Measurements from ENCODE around the gene VEPH1.

The VEPH1 gene

DNA sequence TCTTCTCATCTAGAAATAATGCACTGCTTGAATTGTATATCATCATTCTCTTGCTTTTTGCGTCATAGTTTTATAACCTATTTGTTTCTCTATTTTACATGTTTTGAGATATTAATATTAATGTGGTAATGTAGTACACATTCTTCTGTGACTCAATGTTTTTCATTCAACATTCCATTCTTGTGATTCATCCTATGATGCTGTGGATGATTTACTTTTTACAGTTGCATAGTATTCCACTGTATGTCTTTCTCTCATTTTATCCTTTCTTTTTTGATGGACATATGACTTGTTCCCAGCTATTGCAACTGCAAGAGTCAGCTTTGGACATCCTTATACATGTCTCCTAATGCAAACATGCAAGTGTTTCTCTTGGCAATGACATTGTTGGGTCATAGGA lies 20.6 kb upstream of the VEPH1 start:
- no peak for DNase-seq

DNA sequence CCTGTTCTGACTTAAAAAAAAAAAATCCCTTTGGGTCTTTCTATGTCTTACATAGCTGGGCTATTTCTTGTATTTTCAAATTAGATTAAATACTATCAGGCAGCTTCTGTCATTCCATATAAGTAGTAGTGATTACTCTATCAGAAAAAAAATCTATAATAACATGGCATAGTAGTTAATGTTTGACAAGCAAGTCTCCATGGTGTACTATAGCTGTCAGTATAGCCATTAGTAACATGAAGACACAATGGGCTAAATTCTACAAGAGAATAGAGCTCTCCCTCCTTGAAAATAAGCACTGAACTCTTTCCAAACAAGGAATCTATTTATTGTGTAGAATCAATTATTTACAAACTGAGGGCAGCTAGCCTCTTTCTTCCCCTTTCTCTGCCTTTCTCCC lies 19.4 kb upstream of the VEPH1 start:
- no peak for DNase-seq

GRCh38 chr3:157520485-157521150 lies 17.4 kb upstream of the VEPH1 start:
- DNase-seq, result no peak

DNA sequence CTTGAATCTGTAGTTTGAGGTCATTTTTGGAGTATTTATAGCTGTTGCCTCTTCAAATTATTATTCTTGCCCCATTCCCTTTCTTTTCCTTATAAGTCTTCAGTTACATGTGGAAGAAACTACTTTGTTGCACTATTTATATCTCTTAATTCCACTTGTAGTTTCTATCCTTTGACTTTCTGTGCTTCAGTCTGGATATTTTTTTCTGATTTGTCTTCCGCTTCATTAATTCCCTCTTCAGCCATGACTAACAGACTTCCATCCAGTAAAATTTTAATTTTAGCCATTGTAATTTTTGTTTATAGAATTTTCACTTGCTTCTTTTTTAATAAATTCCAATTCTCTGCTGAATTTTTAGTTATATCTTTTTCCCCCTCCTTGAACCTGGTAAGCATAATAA lies 15.7 kb upstream of the VEPH1 start:
- DNase-seq, result no peak

DNA sequence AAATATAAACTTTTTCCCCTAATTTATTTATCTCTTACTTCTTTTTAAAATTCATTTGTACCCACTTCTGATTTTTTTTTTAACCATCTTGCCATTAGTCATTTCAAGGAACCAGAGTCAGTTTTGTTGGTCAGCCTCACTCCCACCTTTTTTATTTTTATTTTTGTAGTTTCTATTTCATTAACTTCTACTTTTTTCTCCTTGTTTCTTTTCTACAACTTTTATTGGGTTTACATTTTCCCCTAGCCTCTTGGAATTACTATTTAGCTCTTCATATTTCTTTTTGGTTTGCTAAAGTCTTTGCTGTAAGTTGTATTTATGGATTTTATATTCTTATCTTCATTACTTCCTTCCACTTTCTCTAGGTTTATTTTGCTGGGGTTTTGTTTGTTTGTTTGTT lies 13.7 kb upstream of the VEPH1 start:
- no peak for DNase-seq

GRCh38 chr3:157515398-157515797 lies 12.2 kb upstream of the VEPH1 start:
- DNase-seq, result no peak

DNA sequence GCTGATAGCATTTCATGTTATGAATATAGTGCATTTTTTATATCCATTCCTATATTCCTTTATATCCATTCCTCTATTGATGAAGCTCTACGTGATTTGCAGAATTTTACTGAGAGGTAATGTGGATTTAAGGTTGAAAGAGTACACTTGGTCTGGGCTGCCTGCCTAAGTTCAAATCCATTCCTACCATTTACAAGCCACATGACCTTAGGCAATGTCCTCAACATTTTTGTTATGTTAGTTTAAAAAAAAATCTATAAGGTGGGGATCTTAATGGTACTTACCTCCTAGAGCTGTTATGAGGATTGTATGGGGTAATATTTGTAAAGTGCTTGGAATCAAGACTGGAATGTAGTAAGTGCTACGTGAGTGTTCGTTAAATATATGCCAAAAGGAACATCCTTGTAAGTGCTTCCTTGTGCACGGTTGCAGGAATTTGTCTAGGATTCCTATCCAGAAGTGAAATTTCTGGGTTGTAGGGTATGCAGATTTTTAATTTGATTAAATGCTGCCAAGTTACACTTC lies 11.2 kb upstream of the VEPH1 start:
- no peak for DNase-seq

- DNase-seq, result no peak
Measured at GRCh38 chr3:157513585-157513984, 10.4 kb upstream of the VEPH1 start.

DNA sequence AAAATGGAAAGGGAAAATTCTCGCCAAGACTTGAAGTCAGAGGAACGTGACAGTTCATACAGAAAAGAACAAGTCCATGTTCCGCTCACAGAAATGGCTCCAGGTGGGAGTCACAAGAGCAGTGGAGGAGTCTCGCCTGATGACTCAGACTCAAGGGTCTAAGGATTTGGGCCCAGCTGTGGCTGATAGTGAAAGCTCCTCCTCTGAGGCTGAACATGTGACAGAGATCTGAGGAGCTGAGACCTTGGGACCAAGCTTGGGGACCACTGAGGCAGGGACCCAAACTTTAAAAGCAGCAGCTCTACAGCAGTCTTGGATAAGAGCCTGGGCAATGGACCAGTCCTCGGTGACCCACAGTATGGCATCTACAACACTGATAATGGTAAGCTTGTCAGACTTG lies 9.3 kb upstream of the VEPH1 start:
- DNase-seq, result no peak

DNA sequence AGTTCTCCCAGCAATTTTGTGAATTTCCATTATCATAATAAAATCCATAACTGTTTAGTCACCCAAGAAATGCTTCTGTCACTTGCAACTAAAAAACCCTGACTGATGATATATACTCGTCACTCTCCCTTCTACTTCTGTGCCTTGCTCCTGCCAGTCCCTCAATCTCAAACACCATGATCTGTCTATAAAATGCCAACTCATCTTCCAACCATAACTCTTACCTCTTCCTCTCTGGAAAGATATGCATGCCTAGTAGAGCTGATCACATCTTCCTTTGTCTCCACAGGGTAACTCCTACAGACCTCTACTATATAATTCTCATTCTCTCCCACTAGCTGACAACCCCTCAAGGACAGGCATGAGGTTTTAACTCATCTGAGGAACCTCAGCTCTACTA lies 5.2 kb upstream of the VEPH1 start:
- no peak for DNase-seq

DNA sequence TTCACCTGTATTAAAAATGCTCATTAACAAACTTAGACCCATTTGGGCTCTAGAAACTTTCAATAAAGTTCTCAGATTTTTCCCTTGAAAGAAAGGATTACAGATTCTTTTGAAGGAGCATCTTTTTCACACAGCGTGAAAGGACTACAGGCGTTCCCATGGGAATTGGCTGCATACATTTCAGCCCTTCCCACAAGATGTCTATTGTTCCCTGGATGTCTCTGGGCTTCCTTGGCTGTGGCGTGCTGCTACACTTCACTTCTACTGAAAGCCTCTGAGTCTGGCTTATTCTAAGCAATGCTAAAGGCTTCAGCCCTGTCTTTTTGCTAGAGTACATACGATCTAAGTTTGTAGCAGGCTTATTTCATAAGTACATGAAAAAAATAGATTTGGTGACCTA lies 1.4 kb downstream of the VEPH1 start:
- peak; percentile 34 for DNase-seq

- DNase-seq, result no peak
Measured at GRCh38 chr3:157500232-157500631, 3.0 kb downstream of the VEPH1 start.

GRCh38 chr3:157499342-157499963 lies 3.8 kb downstream of the VEPH1 start:
- DNase-seq, result no peak

- no peak for DNase-seq
Measured at GRCh38 chr3:157498371-157498770, 4.8 kb downstream of the VEPH1 start.

DNA sequence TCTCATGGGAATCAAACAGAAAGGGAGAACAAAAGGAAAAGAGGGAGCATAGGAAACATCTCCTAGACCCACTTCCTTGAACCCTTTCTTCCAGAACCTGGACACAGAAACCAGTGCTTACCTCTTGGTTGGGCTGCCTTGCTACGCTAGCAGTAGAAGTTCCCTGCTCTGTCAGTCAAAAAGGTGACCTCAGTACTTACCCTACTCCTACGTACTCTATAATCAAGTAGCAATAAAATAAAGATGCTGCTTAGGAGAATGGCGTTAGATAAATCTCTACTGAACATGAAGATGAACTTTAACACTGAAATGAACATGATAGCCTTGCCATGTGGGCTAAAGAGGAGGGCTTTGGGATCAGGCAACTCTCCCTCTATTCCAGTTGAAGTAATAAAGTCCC lies 7.4 kb downstream of the VEPH1 start:
- no peak for DNase-seq

DNA sequence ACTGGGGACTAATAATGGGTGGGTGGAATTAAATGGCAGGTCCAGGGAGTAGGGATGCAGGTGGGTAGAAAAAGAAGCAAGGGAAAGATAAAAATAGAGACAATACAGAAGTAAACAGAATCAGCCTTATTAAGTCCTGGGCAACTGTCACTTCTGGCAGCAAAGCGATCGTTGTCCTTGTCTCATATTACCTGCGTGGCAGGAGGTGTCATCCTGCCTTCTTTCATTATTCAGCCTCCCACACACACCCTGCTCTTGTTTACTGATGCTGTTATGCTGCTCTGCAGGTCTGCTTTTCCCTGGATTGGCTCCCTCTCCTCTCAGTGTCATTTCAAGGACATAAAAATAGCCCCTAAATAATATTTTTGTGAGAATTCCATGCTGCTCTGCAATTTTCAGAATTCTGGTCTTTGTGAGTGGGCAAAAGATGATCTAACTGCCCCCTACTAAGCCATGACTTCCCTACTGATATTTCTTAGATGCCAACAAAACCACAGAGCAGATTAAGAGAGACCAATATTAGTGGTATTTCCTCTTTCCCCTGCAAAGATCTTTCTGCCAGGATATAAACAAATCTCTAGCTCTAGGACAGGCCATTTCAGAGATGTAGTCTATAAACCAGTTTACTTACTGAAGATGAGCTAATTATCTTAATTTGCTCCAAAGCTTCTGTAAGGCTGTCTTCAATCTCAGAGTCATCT lies 8.5 kb downstream of the VEPH1 start:
- DNase-seq, result peak; percentile 63

- DNase-seq, result peak; percentile 74
Measured at GRCh38 chr3:157493627-157494550, 9.3 kb downstream of the VEPH1 start.

GRCh38 chr3:157491136-157491535 lies 12.1 kb downstream of the VEPH1 start:
- no peak for DNase-seq

DNA sequence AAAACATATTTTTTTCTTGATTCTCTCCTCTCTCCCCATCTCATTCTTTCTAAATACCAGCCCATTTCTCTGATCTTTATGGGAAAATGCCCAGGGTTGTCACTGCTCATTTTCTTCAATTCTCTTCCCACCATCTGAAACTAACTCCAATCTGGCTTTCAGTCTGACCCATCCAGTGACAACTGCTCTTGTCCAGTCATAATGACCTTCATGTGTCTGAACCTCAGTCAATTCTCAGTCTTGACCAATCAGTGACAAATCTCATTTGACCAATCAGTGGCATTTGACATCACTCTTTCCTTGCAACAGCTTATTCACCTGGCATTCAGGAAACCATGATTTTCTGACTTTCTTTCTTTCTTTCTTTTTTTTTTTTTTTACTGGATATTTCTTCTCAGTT lies 15.1 kb downstream of the VEPH1 start:
- DNase-seq, result no peak

DNA sequence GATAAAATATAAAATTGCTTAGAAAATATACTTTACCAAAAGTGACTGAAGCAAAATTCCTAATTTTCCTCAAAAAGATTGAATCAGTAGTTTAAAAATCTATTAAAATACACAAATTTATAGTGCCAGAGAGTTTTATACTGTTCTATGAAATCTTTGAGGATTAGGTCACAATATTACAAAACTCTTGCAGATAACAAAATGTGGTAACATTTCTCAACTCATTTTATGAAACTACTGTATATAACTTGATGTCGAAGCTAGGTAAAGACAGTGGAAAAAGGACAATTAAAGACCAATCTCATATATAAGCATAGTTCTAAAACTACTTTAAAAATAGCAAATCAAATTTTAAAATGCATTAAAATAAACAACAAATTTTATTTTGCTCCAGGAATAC lies 15.9 kb downstream of the VEPH1 start:
- DNase-seq, result no peak

DNA sequence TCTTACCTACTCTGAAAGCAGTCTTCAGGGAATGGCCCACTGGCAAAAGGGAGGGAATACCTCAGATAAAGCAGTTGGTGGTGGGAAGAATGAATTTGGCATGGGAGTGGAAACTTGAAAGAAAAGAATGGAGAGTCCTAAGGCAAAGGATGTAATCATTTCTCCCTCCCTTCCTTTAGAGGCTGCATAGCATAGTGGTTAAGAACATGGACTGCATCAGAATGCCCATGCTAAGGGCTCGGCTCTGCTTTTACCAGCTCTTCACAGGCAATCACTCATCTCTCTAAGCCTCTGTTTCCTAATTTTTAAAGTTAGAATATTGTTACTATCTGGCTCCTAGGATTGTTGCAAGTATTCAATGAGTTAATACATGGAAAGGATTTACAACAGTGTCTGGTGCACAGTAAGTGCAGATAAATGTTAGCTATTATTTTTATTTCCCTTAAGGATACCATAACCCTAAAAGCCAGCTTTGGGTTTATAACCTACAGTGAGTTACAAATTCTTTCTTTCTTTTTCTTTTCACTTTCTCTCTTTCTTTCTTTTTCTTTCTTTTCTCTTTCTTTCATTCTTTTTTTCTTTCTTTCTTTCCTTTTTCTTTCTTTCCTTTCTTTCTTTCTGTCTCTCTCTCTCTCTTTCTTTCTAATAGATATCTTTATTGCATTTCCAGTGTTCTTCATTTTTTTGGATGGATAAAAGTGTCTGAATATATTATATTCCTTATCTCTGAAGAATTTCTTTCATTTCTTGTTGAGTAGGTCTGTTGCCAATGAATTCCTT lies 23.6 kb downstream of the VEPH1 start:
- DNase-seq, result no peak

DNA sequence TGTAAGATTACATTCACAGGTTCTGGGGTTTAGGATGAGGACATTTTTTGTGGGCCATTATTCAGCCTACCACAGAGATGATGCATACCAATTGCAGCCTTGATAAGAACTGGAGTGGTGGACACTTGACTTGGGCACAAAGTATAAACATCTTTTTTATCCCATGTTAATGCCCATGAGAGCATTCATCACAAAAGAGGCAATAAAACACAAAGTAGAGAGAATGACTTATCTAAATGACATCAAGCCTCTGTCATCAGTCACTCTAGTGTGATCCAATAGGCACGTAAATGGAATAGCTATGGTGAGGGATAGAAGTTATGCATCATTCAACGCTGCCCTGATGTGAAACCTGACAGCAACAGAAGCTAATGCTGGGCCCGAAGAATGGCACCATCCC lies 25.8 kb downstream of the VEPH1 start:
- DNase-seq, result no peak

All from fibroblast of skin of scalp (primary cell).